B cell (primary cell): Measurements from ENCODE around the gene CALHM1. TPM values are rescaled to one million over a fixed set of nuclear protein-coding genes. Genes with fewer than 3 reads are reported as not detected.

Experiments used
- ATAC-seq: fragments of 200-7000 bp; cut with Tn5 transposase; one replicate; pipeline ENCODE4 v1.10.0; 2021; ENCODE audit warnings: low read depth, mild to moderate bottlenecking, moderate number of reproducible peaks, moderate library complexity
- CTCF ChIA-PET: fragments of 350-600 bp; sonication (Branson Sonifier 250); formaldehyde crosslinking; loops from one replicate; lab custom pipeline; 2021; ENCODE audit warnings: antibody characterized with exemption, inconsistent platforms; lab: Charles Lee
- POLR2A ChIA-PET: fragments of 350-600 bp; sonication (Branson Sonifier 250); formaldehyde crosslinking; loops from one replicate; lab custom pipeline; 2021; ENCODE audit warnings: antibody characterized with exemption; lab: Charles Lee
- DNase-seq: peaks from one replicate; pipeline ENCODE4 v3.0.0; 2013
- H2AFZ ChIP-seq: 2 replicates; pipeline ENCODE4 v1.6.1; 2012; ENCODE audit warnings: mild to moderate bottlenecking, low read depth, low read length; ENCODE audit not compliant: insufficient read depth, poor library complexity, severe bottlenecking
- H3K27ac ChIP-seq, 2 donors: 1 replicate in 1 of 2; 2 replicates in 1 of 2; pipeline ENCODE4 v1.5.1; 2012 to 2013; ENCODE audit warnings: low read length in 2 of 2, mild to moderate bottlenecking in 2 of 2, moderate library complexity in 1 of 2
- H3K27me3 ChIP-seq, 4 experiments: fragments of 200-600 bp in 1 of 4; sonication (generic) in 1 of 4; replicated peaks in 1 of 4; 1 replicate in 2 of 4; 2 replicates in 2 of 4; pipeline versions ENCODE4 v1.6.1 to v1.7.0; 2013 to 2016; ENCODE audit warnings: low read length in 3 of 4, mild to moderate bottlenecking in 2 of 4, mixed read lengths in 1 of 4, moderate library complexity in 1 of 4; ENCODE audit not compliant: insufficient read depth in 4 of 4, control insufficient read depth in 3 of 4; ENCODE audit errors: control extremely low read depth in 1 of 4
- H3K36me3 ChIP-seq, 2 experiments: replicated peaks in 1 of 2; 1 replicate in 1 of 2; 2 replicates in 1 of 2; pipeline versions ENCODE4 v1.6.1 to v1.7.1; 2013; ENCODE audit warnings: low read length in 1 of 2; ENCODE audit not compliant: insufficient read depth in 2 of 2, control insufficient read depth in 1 of 2; ENCODE audit errors: control extremely low read depth in 1 of 2, extremely low read depth in 1 of 2
- H3K4me1 ChIP-seq, 2 donors: fragments of 200-600 bp in 1 of 2; sonication (generic) in 1 of 2; 1 replicate in 1 of 2; 2 replicates in 1 of 2; pipeline versions ENCODE4 v1.5.1 to v1.6.1; 2013 to 2017; ENCODE audit warnings: low read length in 2 of 2; ENCODE audit not compliant: control insufficient read depth in 2 of 2, insufficient read depth in 2 of 2
- H3K4me2 ChIP-seq: replicated peaks from 2 replicates; pipeline ENCODE3; 2012; ENCODE audit warnings: mild to moderate bottlenecking, low read depth, low read length; ENCODE audit not compliant: poor library complexity, severe bottlenecking
- H3K4me3 ChIP-seq, 5 experiments: fragments of 200-600 bp in 1 of 5; sonication (generic) in 1 of 5; 1 replicate in 3 of 5; 2 replicates in 2 of 5; pipeline versions ENCODE4 v1.5.1 to v1.7.0; 2011 to 2016; ENCODE audit warnings: low read length in 4 of 5, mild to moderate bottlenecking in 4 of 5, low read depth in 2 of 5, control low read depth in 1 of 5, moderate library complexity in 1 of 5; ENCODE audit not compliant: insufficient read depth in 1 of 5; ENCODE audit errors: control extremely low read depth in 1 of 5, extremely low read depth in 1 of 5
- H3K79me2 ChIP-seq: fragments of 200-600 bp; sonication (generic); one replicate; pipeline ENCODE4 v1.6.0; 2016; ENCODE audit warnings: low read length; ENCODE audit not compliant: control insufficient read depth, insufficient read depth
- H3K9ac ChIP-seq: fragments of 200-600 bp; sonication (generic); 2 replicates; pipeline ENCODE4 v1.6.1; 2017; ENCODE audit warnings: mild to moderate bottlenecking, low read length, moderate library complexity
- H3K9me3 ChIP-seq, 3 donors: one replicate each; pipeline versions ENCODE4 v1.6.1 to v1.7.1; 2013; ENCODE audit warnings: low read length in 2 of 3; ENCODE audit not compliant: control insufficient read depth in 2 of 3, insufficient read depth in 1 of 3; ENCODE audit errors: control extremely low read depth in 1 of 3
- H4K20me1 ChIP-seq: 2 replicates; pipeline ENCODE4 v1.6.0; 2012; ENCODE audit warnings: mild to moderate bottlenecking, low read length; ENCODE audit not compliant: insufficient read depth, control insufficient read depth, poor library complexity, severe bottlenecking
- H3K27ac Mint-ChIP-seq: one replicate; pipeline ENCODE4 v1.8.0; 2021; ENCODE audit warnings: mixed read lengths
- H3K27me3 Mint-ChIP-seq: one replicate; pipeline ENCODE4 v1.8.0; 2021; ENCODE audit warnings: mixed read lengths
- H3K4me1 Mint-ChIP-seq: one replicate; pipeline ENCODE4 v1.8.0; 2021; ENCODE audit warnings: mixed read lengths
- H3K4me3 Mint-ChIP-seq: one replicate; pipeline ENCODE4 v1.8.0; 2021; ENCODE audit warnings: mixed read lengths
- H3K9me3 Mint-ChIP-seq: one replicate; pipeline ENCODE4 v1.8.0; 2022; ENCODE audit warnings: mixed read lengths; ENCODE audit not compliant: insufficient read depth
- CTCF ChIP-seq: fragments of 200-600 bp; IDR thresholded peaks from one replicate; pipeline ENCODE4 v1.8.0; 2022; ENCODE audit warnings: antibody characterized with exemption, mild to moderate bottlenecking
- EZH2 ChIP-seq: IDR thresholded peaks from 2 replicates; pipeline ENCODE4 v1.6.1; 2012; ENCODE audit warnings: borderline replicate concordance, low read depth, mild to moderate bottlenecking, moderate library complexity, low read length; ENCODE audit not compliant: insufficient read depth, poor library complexity, severe bottlenecking
- WGBS: methylation state at CpG from one replicate; pipeline ENCODE4 v1.1.5; 2013; ENCODE audit warnings: missing lambda C conversion rate; ENCODE audit not compliant: insufficient coverage; 5-methylcytosine and 5-hydroxymethylcytosine counted together
- intact Hi-C: fragments of 100-400 bp; cut with micrococcal nuclease; formaldehyde crosslinking; loops from one replicate; pipeline ENCODE4 v1.10.0; 2022
- polyA plus RNA-seq: library from polyadenylated mRNA; depleted of rRNA; stranded (reverse); fragments of >200 nt; gene quantifications from 2 replicates; pipeline ENCODE4 v1.2.3, GENCODE V29; 2012
- total RNA-seq, 2 donors: library from RNA; stranded (reverse); fragments of 120-200 nt in 1 of 2; gene quantifications; 1 replicate in 1 of 2; 2 replicates in 1 of 2; pipeline versions ENCODE4 v1.2.3 to v1.2.4, GENCODE V29; 2013 to 2022

CALHM1 gene
- total and polyA plus RNA-seq, 2 donors (not counting 1 experiment from before 2014, with no cell fraction given) = 0.16 to 0.34 TPM

GRCh38 chr10:103500481-103500880 is 41.8 kb upstream of the CALHM1 start:
- ChIA-PET POLR2A (no interaction called here), CTCF (interaction anchor here (1.5 kb wide), 2 partner anchors 8 to 85 kb away, joined by 3 read pairs; no protein-coding TSS in a partner anchor)
- no peak overlapping the region for H3K4me3 ChIP-seq
- TF ChIP-seq CTCF (no peak), EZH2 (no peak)
- peaks cover 0 to 17% (median 4%) of the 10 kb centered on the region in 4 experiments for H3K27me3 ChIP-seq
- H3K4me1 ChIP-seq = no peaks in the 10 kb centered on the region
- no peaks in the 10 kb centered on the region for H4K20me1 ChIP-seq
- Mint-ChIP-seq H3K27ac (no peak overlapping the region), H3K9me3 (no peaks in the 10 kb centered on the region), H3K4me1 (no peaks in the 10 kb centered on the region), H3K4me3 (no peak overlapping the region), H3K27me3 (peaks cover 58% of the 10 kb centered on the region)
- intact Hi-C loops = no loop called here
- H3K9ac ChIP-seq = no peak overlapping the region
- H3K27ac ChIP-seq = no peak overlapping the region
- no peak for ATAC-seq
- no peaks in the 10 kb centered on the region for H3K79me2 ChIP-seq
- no peaks in the 10 kb centered on the region for H3K36me3 ChIP-seq
- no peak overlapping the region for H3K4me2 ChIP-seq
- H3K9me3 ChIP-seq = no peaks in the 10 kb centered on the region
- H2AFZ ChIP-seq = no peak overlapping the region
- 57% methylated on average over 4 of the region's 6 CpGs for WGBS
- no peak for DNase-seq

- no peak overlapping the region for H3K4me3 Mint-ChIP-seq
- H3K27ac ChIP-seq = no peak overlapping the region
- ChIA-PET CTCF (interaction anchor here (1.5 kb wide), 1 partner anchor 84 kb away, joined by 3 read pairs; no protein-coding TSS in a partner anchor), POLR2A (no interaction called here)
- H3K27ac Mint-ChIP-seq = no peak overlapping the region
- no peaks in the 10 kb centered on the region for H3K9me3 Mint-ChIP-seq
- no peaks in the 10 kb centered on the region for H3K36me3 ChIP-seq
- WGBS = 80% methylated on average over 4 of the region's 7 CpGs
- H3K79me2 ChIP-seq = no peaks in the 10 kb centered on the region
- H4K20me1 ChIP-seq = no peaks in the 10 kb centered on the region
- H3K4me1 ChIP-seq = no peaks in the 10 kb centered on the region
- intact Hi-C loops = no loop called here
- H3K4me3 ChIP-seq = no peak overlapping the region
- DNase-seq (no peak), ATAC-seq (no peak)
- H2AFZ ChIP-seq = no peak overlapping the region
- peaks cover 0 to 22% (median 9%) of the 10 kb centered on the region in 4 experiments for H3K27me3 ChIP-seq
- H3K27me3 Mint-ChIP-seq = peaks cover 64% of the 10 kb centered on the region
- no peaks in the 10 kb centered on the region for H3K9me3 ChIP-seq
- no peaks in the 10 kb centered on the region for H3K4me1 Mint-ChIP-seq
- TF ChIP-seq CTCF = no peak
- TF ChIP-seq EZH2 = no peak
- no peak overlapping the region for H3K4me2 ChIP-seq
- no peak overlapping the region for H3K9ac ChIP-seq
Measured at GRCh38 chr10:103499881-103500280, 41.2 kb upstream of the CALHM1 start.
